Testis (tissue), 2 donors: ENCODE results near the gene RASGEF1B.

Experiments used
- POLR2A ChIP-seq: fragments of 450-650 bp; IDR thresholded peaks from one replicate; pipeline ENCODE4 v1.6.1; 2017; ENCODE audit warnings: antibody characterized with exemption, mild to moderate bottlenecking, moderate library complexity
- TF ChIP-seq, protein P1 (sequence below), 3 experiments: fragments of 450-650 bp in 2 of 3; fragments of 200-600 bp in 1 of 3; sonication (generic) in 1 of 3; IDR thresholded peaks; one replicate each; pipeline ENCODE4 v1.5.1; 2016 to 2019; ENCODE audit warnings: antibody characterized with exemption in 3 of 3, mild to moderate bottlenecking in 2 of 3, moderate library complexity in 1 of 3

DNA sequence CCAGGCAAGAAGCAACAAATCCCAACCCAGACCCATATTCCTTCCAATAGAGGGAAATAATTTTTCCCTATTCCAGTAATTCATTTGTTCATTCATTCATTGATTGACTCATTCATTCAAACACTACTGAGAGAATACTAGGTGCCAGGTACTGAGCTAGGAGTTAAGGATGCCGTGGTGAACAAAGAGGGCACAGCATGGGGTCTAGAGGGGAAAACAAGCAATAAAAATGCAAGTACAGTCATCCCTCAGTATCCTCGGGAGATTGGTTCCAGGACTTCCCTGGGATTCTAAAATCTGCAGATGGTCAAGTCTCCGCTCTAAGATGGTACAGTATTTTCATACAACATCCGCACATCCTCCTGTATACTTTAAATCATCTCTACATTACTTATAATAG lies 18.7 kb downstream of the RASGEF1B start:
- TF ChIP-seq, protein P1, sequence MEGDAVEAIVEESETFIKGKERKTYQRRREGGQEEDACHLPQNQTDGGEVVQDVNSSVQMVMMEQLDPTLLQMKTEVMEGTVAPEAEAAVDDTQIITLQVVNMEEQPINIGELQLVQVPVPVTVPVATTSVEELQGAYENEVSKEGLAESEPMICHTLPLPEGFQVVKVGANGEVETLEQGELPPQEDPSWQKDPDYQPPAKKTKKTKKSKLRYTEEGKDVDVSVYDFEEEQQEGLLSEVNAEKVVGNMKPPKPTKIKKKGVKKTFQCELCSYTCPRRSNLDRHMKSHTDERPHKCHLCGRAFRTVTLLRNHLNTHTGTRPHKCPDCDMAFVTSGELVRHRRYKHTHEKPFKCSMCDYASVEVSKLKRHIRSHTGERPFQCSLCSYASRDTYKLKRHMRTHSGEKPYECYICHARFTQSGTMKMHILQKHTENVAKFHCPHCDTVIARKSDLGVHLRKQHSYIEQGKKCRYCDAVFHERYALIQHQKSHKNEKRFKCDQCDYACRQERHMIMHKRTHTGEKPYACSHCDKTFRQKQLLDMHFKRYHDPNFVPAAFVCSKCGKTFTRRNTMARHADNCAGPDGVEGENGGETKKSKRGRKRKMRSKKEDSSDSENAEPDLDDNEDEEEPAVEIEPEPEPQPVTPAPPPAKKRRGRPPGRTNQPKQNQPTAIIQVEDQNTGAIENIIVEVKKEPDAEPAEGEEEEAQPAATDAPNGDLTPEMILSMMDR (IDR thresholded peaks at IDR 0.05) = no peak
- no peak for TF ChIP-seq POLR2A
